GM23338 (cell line): Measurements from ENCODE around the gene IDH2.

Source experiments
- CREB1 ChIP-seq: fragments of 250-450 bp; sonication (Bioruptor Pico); IDR thresholded peaks from 2 replicates; pipeline ENCODE4 v1.5.0; 2020; ENCODE audit warnings: low read depth, mild to moderate bottlenecking, moderate library complexity
- CTCF ChIP-seq, 2 experiments: fragments of 200-600 bp in 1 of 2; sonication (generic) in 1 of 2; conservative IDR thresholded peaks; 2 replicates each; pipeline versions ENCODE4 v1.5.1 to v1.6.1; 2016 to 2017; ENCODE audit warnings: antibody characterized with exemption in 2 of 2, low read depth in 2 of 2, mild to moderate bottlenecking in 2 of 2, moderate library complexity in 1 of 2
- EZH2 ChIP-seq: fragments of 200-600 bp; sonication (generic); IDR thresholded peaks from one replicate; pipeline ENCODE4 v1.8.0; 2017; ENCODE audit warnings: antibody characterized with exemption, mild to moderate bottlenecking, low read depth; ENCODE audit not compliant: unreplicated experiment
- EZH2phosphoT487 ChIP-seq: fragments of 200-600 bp; sonication (generic); IDR thresholded peaks from one replicate; pipeline ENCODE4 v1.8.1; 2018; ENCODE audit warnings: antibody characterized with exemption; ENCODE audit not compliant: unreplicated experiment
- POLR2AphosphoS5 ChIP-seq: IDR thresholded peaks from 2 replicates; pipeline ENCODE4 v1.6.1; 2016; ENCODE audit warnings: antibody characterized with exemption, low read depth
- REST ChIP-seq: IDR thresholded peaks from one replicate; pipeline ENCODE4 v1.6.1; 2018; ENCODE audit warnings: antibody characterized with exemption; ENCODE audit not compliant: unreplicated experiment
- STAT1 ChIP-seq: IDR thresholded peaks from one replicate; pipeline ENCODE4 v1.6.1; 2016; ENCODE audit warnings: antibody characterized with exemption; ENCODE audit not compliant: unreplicated experiment
- ZNF331 ChIP-seq: fragments of 250-450 bp; sonication (Bioruptor Pico); IDR thresholded peaks from 2 replicates; pipeline ENCODE4 v1.5.0; 2020; ENCODE audit warnings: low read depth, mild to moderate bottlenecking, moderate library complexity

- TF ChIP-seq CTCF (conservative IDR thresholded peaks at IDR 0.05; ENCODE audit: low read depth in 2 of 2) (no peak), CREB1 (no peak), REST (no peak), EZH2 (no peak), EZH2phosphoT487 (no peak), ZNF331 (CRISPR knock-in tag) (no peak), STAT1 (no peak), POLR2AphosphoS5 (no peak)
Measured at GRCh38 chr15:90037511-90037860, 64.8 kb downstream of the IDH2 start.
